ENCODE measurements around the gene RCBTB2.

Gene RCBTB2

DNA sequence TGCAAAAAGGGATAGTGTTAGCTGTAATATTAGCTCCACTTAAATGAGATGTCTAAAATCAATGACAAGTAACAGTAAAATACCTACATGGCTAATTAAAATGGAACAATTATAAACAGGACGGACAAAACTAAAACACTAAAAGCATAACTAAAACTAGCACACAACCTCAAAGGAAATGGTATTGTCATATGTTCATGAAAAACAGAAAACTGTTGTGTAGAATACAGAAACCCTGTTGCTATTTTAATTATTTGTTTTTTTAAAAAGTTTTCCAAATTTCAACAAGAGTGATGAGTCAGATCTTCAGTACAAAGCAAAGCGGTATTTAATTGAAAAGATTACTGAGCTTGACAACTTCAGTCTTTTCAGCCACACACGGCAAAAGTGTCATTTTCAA, 4.2 kb downstream of the RCBTB2 start:
- DNase-seq: no peak

DNA sequence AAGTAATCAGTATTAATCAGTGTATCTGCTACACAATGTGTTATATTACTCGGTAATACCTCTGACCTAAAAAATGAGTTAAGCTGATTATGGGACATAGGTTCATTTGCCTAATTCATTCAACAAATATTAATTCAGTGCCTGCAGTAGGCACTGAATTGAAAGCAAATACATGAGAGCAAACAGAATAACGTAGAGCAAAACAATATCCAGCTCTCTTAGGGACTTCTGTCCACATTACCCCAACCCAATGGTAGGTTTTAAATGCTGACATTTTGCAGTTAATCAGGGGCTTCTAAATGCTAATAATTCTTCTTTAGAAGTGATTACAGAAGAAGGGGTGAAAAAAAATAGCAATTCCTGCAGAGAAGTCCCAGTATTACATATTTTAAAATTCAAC, 4.9 kb downstream of the RCBTB2 start:
- DNase-seq: no peak

DNA sequence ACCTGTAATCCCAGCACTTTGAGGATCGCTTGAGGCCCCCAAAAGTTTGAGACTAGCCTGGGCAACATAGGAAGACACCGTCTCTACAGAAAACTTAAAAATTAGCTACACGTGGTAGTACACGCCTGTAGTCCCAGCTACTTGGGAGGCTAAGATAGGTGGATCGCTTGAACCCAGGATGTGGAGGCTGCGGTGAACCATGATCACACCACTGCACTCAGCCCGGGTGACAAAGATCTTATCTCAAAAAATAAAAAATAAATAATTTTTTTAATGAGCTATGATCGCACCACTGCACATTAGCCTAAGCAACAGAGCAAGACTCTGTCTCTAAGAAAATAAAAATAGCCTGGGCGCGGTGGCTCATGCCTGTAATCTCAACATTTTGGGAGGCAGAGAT, 6.6 kb downstream of the RCBTB2 start:
- DNase-seq: no peak

DNA sequence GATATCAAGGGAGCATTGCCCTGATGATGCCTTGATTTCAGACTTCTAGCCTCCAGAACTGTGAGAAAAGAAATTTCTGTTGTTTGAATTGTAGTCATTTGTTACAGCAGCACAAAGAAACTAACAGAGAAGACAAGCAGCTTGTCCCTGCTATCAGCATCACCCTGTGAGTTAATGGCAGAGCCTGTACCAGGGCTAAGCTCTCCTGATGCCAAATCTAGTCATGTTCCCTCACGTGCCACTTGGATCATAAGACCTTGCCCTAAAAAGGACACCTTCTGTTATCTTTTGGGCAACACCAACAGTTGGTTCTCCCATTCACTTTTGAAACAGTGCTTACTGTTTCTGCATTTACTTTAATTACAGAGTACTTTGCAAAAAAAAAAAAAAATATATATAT, 14.8 kb downstream of the RCBTB2 start:
- no peak for DNase-seq

DNA sequence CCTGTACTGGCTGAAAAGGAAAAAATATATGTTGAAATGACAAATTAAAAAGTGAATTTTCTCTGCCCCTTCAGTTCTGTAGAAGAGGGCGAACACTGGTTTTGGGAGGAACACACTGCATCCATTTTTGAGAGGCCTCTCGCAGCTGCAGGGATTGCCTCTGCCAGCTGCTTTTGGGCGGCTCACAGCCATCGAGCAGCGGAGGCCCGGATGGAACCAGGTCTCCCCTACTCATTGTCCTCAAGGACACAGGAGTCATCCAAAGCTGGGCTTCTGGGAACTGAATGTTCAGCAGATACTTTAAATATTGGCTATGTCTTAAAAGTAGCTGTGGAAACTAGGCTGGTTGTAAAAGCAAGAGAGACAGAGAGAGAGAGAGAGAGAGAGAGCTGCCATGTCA, 17.1 kb downstream of the RCBTB2 start:
- no peak for DNase-seq

DNA sequence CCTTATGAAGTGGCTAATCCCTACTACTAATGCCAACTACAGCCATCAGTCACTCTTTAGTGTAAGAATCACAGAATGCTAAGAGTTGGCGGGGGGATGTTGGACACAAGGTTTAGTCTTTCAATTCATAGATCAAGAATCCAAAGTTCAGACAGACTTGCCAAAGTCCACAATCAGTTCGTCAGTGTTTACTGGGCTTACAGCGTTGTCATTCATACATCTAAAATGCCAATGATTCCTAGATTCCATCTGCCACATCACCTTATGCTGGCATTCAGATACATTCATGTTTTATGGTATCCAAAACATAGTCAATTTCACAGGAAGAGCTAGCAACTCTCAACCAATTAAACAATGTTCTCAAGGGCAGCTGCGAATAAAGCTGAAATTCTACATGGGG, 18.1 kb downstream of the RCBTB2 start:
- DNase-seq: no peak

DNA sequence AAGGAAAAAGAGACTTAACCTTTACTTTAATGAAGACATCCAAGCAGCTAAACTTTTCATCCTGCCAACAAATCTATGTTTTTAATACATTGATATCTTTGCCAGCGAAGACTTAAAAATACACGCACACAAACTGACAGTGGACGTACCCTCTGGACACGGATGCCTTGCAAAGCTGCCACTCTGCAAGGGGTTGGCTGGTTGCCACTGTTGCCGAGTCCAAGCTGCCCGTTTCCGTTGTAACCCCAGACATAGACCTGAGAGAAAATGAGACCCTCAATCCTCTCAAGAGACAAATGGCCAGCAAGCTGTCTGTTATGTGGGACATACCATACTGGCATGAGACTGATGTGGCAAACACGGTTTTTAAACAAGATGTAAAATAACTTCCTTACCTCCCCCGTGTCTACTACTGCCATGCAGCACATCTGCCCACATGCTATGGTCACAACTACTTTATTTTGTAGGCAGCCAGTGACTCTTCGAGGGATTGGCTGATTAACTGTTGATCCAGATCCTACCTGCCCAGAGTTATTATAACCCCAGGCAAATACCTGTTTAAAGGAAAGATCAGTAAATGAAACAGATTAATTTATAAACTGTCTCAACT, 21.2 kb downstream of the RCBTB2 start:
- no peak for DNase-seq

DNA sequence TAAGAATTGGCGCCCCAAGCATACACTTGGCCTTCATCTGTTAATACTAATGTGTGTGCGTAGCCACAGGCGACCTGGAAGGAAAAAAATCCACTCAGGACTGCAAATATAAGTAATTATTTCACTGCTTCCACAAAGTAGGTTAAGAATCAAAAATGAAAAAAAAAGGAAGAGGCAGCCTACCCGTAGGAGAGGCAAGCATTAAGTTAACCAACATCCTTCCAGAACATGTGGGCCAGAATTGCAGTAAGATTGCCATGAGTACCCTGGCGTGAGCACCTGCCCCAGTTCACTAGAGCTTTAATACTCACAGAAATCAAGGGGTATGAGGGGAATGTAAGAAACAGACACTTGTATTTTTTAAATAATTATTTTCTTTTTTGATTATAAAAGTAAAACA, 22.2 kb downstream of the RCBTB2 start:
- no peak for DNase-seq

DNA sequence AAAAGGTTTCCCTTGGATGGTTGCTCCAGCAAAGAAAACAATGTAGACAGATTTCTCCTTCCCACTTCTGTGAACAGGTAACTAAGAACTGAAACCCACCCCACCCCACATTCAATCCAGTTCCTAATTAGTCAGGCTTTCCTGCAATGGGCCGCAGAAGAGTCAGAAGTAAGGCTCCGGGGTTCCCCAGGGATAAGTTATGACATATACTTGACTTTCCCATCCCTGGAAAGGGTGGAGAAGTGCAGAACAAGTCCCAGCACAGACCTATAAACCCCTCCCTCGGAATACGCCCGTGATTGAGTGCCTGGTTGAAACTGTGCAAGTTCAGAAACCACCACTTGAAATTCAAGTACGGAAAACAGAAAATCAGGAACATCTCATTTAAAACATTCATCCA, 24.9 kb downstream of the RCBTB2 start:
- DNase-seq: no peak

DNA sequence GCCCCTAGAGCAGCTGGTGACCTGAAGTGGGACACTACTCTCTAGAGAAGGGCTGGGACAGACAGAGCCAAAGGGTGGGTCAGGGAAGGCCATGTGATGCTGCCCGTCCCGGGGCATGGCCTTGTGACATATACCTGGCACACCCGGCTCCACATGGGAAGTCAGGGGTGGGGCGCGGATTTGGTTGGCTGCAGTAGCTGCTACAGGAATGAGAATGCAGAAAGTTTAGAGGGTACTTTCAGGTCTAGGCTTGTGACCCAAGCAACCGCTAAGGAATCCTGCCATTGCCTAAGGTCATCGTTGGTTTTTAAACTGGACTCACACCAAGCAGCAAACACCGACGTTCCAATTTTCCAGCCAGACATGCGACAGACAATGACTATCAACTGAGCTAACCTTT, 25.9 kb downstream of the RCBTB2 start:
- DNase-seq: no peak

DNA sequence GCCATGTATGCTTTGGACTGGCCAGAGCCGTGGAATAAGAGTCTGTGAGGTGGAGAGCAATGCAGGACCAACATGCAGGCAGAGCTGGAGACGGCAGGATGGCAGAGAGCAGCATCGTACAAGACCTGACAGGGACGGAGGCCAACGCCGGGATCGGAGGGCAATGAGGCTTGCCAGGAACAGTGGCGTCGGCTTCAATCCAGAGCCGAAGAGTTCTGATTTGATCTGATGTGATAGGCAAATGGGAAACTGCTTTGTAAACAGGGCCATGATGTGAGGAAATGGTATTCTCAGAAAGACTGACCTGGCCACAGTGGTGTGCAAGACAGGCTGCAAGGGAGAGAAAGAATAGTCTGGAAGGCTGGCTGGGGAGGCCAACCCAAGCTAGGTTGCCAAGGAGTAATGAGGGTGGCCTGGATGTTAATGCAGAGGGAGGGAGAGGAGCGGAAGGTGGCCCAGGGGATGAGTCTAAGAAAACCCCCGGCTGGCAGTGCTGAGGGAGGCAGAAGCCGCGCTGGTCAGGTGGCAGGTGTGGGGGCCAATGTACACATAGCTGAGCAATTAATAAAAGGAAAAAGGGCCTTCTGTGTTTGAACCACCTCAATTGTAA, 26.7 kb downstream of the RCBTB2 start:
- no peak for DNase-seq

DNA sequence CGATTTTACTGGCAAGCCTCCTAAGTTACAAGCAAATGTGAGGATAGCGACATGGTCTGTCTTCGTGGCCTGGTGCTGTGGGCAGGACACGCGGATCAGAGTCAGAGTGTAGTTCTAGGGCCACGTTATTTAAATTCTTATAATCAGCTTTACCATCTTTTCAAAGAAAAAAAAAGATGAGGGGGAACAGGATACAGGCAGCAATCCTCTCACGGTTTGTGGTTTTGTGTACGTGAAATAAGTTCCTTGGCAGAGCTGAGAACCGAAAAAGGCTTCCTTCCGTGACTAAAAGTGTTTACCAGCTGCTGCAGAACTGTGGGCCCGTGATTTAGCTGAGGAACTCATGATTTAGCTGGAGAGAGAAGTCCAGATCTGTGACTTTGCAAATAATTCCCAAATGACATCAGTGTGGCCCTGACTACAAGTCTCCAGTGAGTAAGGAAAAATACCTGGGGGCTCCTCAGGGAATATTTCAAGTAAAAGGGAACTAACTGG, 27.2 kb downstream of the RCBTB2 start:
- DNase-seq: peak; percentile 73

DNA sequence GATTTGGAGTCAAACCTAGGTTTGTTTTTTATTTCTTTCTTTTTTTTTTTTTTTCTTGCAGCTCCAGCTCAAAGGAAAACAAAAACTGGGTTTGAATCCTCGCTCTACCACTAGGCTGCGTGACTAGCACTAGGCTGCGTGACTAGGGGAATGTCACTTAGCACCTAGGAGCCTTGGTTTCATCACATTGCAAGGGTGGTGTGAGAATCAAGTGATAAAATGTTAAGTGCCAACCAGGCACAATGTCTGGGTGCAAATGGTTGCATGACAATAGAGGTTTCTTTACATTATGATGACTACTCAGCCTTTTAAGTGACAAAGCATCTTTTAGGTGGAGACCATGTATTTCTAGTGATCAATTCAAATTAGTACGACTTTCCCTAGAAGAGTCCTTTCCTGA, 27.9 kb downstream of the RCBTB2 start:
- no peak for DNase-seq

DNA sequence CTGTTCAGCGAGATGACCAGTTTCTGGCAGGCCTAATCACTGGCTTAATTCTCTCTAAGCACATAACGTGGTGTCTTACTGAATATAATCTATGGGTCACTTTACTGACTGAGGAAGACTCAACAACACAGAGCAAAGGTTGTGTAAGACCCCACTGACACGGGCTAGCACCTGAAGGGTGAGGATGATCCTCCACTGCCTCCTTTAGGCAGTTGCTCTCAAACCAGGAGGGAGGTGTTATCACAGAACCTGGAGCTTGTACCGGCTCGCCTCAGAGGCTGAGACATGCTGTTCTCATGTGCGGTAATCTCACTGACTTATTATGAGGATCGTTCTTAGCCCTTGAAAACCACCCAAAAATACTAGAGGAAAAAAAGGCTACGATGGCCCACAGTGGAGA, 28.3 kb downstream of the RCBTB2 start:
- no peak for DNase-seq

DNA sequence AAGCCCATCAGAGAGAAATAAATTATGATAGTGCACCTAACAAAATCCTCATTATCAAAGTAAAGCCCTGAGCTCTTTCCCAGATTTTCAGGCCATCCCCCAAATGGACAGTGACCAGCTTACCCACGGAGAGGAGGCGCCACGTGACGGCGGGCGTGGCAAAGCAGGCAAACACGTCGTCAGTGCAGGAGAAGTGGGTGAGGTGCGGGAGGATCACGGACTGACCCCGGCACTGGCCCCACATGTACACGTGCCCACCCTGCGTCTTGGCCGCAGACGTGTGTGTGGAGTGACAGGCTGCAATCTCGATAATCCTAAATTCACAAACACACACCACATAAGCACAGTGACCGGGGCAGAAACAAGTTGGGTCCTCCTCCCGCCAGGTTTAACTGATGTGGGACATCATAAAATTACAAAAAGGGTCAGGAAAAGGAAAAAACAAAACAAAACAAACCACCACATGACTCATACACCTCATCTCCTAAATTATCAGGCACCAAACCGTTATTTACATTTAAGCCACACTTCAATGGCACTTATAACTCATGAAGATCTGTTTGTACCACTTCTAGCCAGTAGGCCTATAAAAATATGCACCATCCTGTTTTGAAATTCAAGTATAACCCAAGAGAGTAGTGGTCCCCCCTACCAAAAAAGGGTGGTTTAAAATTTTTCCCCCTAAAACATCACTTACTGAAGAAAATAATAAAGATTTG, 30.1 kb downstream of the RCBTB2 start:
- no peak for DNase-seq

DNA sequence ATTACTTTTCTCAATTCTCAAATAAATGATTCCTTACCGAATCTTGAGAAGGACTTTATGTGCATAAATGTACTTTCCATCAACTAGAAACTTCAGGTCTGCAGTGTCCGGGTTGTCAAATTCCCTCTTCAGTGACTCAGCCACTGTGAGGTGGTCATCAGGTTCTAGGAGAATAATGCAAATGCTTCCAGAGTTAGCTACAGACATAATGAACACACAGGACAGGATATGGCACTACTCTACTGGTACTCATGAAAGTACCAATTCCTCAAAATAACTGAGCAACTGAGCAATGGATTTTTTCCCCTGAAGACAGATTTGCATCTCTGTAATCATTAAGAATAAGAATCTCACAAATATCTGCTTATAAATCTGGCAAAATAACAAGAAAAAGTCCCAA, 31.2 kb downstream of the RCBTB2 start:
- no peak for DNase-seq

DNA sequence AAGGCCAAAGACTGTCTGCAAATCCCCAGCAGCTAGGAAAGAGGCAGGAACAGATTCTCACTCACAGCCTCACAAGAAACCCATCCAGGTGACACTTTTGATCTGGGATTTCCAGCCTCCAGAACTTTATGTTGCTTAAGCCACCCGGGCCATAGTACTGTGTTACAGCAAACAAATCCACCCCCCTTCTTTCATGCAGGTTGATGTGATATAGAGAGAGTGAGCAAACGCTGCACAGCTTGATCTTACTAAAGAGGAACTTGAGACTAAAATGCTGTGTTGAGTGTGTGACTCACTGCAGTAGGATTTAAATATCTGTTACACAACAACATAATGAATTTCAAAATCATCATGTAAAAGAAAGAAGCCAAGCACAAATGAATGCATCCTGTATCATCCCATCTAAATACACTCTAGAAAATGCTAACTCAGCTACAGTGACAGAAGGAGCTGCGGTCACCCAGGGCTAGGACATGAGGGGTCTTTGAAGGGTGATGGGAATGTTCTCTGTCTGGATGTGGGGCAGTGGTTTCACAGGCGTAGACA, 32.2 kb downstream of the RCBTB2 start:
- DNase-seq: no peak

DNA sequence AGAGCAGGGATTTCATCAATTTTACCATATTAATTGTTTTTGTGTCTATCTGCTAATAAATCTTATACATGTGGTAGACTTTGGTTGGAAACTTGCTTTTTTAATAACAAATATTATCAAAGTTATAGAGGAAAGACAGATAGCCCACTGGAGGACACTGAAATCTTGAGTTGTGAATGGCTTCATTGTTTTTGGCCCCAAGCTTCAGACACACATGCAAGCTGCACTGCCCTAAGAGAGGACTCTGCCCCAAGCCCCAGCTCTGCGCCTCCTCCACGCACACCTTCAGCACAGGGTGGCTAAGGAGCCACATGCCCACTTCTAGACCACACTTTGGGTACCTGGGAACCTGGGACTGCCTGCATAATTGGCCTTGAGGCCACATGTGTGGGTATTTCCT, 35.2 kb downstream of the RCBTB2 start:
- DNase-seq: no peak

DNA sequence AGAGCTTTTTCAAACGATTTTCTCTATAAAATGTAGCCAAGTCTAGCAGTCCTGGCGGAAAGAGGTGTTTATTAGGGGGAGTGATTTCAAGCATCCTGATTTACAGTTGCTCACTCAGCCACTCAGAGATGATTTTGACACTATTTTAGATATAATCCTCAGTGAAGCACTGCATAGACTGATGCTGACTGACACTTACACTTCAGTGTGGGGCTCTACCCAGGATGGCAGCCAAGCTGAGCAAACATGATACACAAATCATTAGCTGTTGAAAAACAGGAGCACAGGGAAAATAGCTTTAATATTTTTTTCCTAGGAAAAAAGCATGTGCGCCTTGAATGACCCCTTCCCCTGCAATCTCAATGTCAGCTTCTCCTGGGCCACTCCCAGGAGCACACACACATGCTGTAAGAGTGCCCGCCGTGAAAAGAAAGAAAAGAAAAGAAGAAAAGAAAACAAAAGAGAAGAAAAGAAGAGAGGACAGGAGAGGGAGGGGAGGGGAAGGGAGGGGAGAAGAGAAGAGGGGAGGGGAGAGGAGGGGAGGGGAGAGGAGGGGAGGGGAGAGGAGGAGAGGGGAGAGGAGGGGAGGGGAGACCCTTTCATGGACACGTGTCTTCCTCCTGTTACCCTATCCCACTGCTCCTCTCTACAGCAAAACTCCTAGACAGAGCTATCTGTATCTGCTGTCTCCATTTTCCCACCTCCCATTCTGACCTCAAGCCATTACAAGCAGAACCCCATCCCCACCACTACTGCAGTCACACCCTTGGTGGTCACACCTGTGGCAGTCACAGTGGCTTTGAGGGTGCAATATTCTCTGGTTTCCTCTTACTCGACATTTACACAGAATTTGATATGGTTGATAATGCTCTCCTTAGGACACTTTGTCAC, 36.4 kb downstream of the RCBTB2 start:
- no peak for DNase-seq

DNA sequence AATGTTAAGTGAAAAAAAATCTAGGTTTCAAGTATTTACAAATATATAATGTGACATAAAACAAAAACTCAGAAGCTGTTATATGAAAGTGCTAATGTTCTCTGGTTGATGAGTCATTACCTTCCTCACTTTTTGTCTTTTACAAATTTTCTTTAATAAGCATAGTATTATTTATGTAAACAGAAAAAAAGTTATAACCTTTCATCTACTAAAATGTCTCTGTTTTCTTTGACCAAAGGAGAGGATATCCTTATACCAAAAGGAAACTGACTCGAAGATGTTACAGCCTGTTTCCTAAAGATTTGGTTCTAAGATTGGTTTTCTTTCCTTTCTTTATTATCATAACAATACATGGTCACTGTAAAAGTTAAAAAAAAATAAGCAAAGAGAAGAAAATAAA, 38.0 kb downstream of the RCBTB2 start:
- DNase-seq: no peak

DNA sequence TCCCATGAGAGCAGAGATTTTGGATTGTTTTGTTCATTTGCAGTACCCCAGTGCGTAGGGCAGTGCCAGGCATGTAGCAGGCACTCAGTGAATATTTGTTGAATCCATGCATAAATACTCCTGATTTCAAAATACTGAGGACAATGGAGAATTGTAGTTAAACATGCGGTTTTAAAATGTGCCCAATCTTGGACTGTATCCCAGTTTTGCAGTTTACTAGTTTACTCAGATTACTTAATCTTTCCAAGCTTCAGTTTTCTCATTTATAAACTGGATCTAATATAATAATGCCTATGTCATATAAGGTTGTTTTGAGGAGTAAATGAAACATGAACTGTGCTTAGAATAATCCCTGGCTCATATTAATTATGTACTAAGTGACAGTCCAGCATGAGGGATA, 39.0 kb downstream of the RCBTB2 start:
- DNase-seq: no peak

DNA sequence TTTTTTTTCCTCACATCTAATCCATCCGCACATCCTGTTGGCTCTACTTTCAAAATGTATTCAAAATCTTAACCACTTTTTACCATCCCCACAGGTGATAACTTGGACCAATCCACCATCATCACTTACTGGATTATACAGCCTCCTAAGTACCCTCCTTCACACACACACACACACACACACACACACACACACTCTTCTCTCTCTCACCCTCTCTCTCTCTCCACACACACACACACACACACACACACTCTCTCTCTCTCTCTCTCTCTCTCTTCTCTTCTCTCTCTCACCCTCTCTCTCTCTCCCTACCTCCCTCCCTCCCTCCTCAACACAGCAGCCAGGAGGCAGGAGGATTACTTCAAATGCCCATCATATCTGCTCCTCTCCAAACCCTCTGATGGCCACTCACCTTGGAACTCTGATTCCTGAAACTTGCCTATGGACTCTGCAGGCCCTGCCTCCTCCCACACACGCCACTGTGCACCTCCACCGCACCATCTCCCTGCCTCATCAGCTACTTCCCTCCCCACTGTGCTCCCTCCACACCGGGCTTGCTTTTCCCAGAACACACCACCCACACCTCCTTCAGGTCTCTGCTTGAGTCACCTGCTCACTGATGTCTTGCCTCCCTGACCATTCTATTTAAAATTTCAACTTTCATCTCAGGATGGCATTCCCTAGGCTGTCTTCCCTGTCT, 39.7 kb downstream of the RCBTB2 start:
- no peak for DNase-seq
